K562 (cell line): ENCODE measurements around the gene FGF23. TPM values are rescaled to one million over a fixed set of nuclear protein-coding genes. Genes with fewer than 3 reads are reported as not detected.

Experiments
- CBX1 ChIP-seq: sonication (generic); IDR thresholded peaks from 2 replicates; pipeline ENCODE4 v1.6.1; 2016; ENCODE audit warnings: antibody characterized with exemption, low read depth, mild to moderate bottlenecking
- CLOCK ChIP-seq: fragments of 250-450 bp; sonication (Bioruptor Pico); IDR thresholded peaks from 2 replicates; pipeline ENCODE4 v1.4.0; 2020; ENCODE audit warnings: mild to moderate bottlenecking, moderate library complexity, borderline replicate concordance
- CTBP1 ChIP-seq: fragments of 450-650 bp; IDR thresholded peaks from 2 replicates; pipeline ENCODE4 v1.6.1; 2016; ENCODE audit warnings: borderline replicate concordance
- FOXK1 ChIP-seq: sonication (generic); formaldehyde crosslinking; IDR thresholded peaks from 2 replicates; pipeline ENCODE4 v1.8.0; 2022; ENCODE audit warnings: missing genetic modification reagents, mild to moderate bottlenecking, borderline replicate concordance
- GABPB1 ChIP-seq: sonication (generic); formaldehyde crosslinking; IDR thresholded peaks from 2 replicates; pipeline ENCODE4 v1.8.0; 2022; ENCODE audit warnings: mild to moderate bottlenecking, missing genetic modification reagents
- L3MBTL2 ChIP-seq: fragments of 450-650 bp; IDR thresholded peaks from 2 replicates; pipeline ENCODE4 v1.6.1; 2016; ENCODE audit warnings: mild to moderate bottlenecking, moderate library complexity
- NFYB ChIP-seq: IDR thresholded peaks from 2 replicates; pipeline ENCODE4 v1.6.1; 2011; ENCODE audit warnings: mild to moderate bottlenecking, moderate library complexity; ENCODE audit not compliant: insufficient read length; ENCODE audit errors: extremely low read depth
- RCOR1 ChIP-seq, 2 experiments: IDR thresholded peaks; 2 replicates each; pipeline ENCODE4 v1.6.1; 2012; ENCODE audit warnings: low read depth in 2 of 2, low read length in 2 of 2, borderline replicate concordance in 1 of 2, improper control_type of control experiment in 1 of 2
- SRF ChIP-seq, 2 experiments: fragments of 250-450, 450-650 bp in 1 of 2; sonication (Bioruptor Pico) in 1 of 2; sonication (generic) in 1 of 2; formaldehyde crosslinking; IDR thresholded peaks; 2 replicates each; pipeline versions ENCODE4 v1.5.0 to v1.5.1; 2020 to 2022; ENCODE audit warnings: mild to moderate bottlenecking in 1 of 2, missing genetic modification reagents in 1 of 2
- TAF15 ChIP-seq: fragments of 200-400 bp; formaldehyde crosslinking; IDR thresholded peaks from 2 replicates; pipeline ENCODE4 v1.6.1; 2017; ENCODE audit warnings: mild to moderate bottlenecking, low read depth, low read length, moderate library complexity
- TEAD1 ChIP-seq, 2 experiments: fragments of 450-650 bp in 1 of 2; sonication (generic) in 1 of 2; formaldehyde crosslinking; IDR thresholded peaks; 2 replicates each; pipeline versions ENCODE4 v1.4.0 to v1.8.0; 2020 to 2022; ENCODE audit warnings: mild to moderate bottlenecking in 2 of 2, missing genetic modification reagents in 1 of 2
- polyA plus RNA-seq, 8 experiments: library from polyadenylated mRNA; depleted of rRNA in 4 of 8; stranded (reverse) in 5 of 8; unstranded in 3 of 8; fragments of >200 nt; fragmentation: Nextera tagmentation in 2 of 8; fragmentation: Illumina TruSeq in 1 of 8; extraction: Ambion mirVana in 2 of 8; extraction: Trizol in 1 of 8; gene quantifications; 2 replicates each; pipeline versions ENCODE4 v1.2.1 to v1.2.3, GENCODE V29; 2011 to 2014; ENCODE audit warnings: inconsistent platforms in 1 of 8, missing spikeins in 1 of 8
- total RNA-seq, 7 experiments: library from RNA; depleted of rRNA in 6 of 7; stranded (reverse); fragments of >200 nt in 6 of 7; fragmentation: Illumina TruSeq in 2 of 7; extraction: Trizol in 2 of 7; gene quantifications; 2 replicates each; pipeline versions ENCODE4 v1.2.1 to v1.2.3, GENCODE V29; 2011 to 2021; ENCODE audit warnings: low replicate concordance in 1 of 7

FGF23 gene
- total and polyA plus RNA-seq, 9 of the 15 experiments (the other 6 are each of a cell fraction or from before 2014, with no cell fraction given): 0.38 TPM; not detected in 8

- TF ChIP-seq RCOR1 (IDR thresholded peaks at IDR 0.05; ENCODE audit: borderline replicate concordance in 1 of 2, low read depth in 2 of 2, low read length in 2 of 2): peak; percentile 100
- peak; percentile 98 to 99 for TF ChIP-seq TEAD1 (CRISPR knock-in tag; IDR thresholded peaks at IDR 0.05)
- no peak for TF ChIP-seq CBX1
- peak; percentile 91 for TF ChIP-seq CTBP1
- TF ChIP-seq CLOCK (CRISPR knock-in tag): no peak
- no peak for TF ChIP-seq TAF15
- peak; percentile 61 for TF ChIP-seq L3MBTL2
- TF ChIP-seq GABPB1 (CRISPR knock-in tag): peak; percentile 88
- no peak for TF ChIP-seq SRF (CRISPR knock-in tag; IDR thresholded peaks at IDR 0.05)
- no peak for TF ChIP-seq FOXK1 (CRISPR knock-in tag)
- peak; percentile 59 for TF ChIP-seq NFYB
These were observed 58.4 kb downstream of the FGF23 start, which contains the start of gene TIGAR (continued) for GRCh38 chr12:4320853-4321701.
